Large intestine (tissue), 3 donors: ENCODE data around the gene EGLN3. TPM values are rescaled to one million over a fixed set of nuclear protein-coding genes. Genes with fewer than 3 reads are reported as not detected.
"Not testable (repeated sequence)": the region's sequence is repeated elsewhere in the genome, so short reads cannot be mapped to it uniquely, and the experiment has no call there.

ENCODE experiments used
- DNase-seq, 2 donors: peaks; one replicate each; pipeline versions ENCODE4 v3.0.0 to v3.0.0-alpha.2; 2013
- H3K27ac ChIP-seq: one replicate; pipeline ENCODE4 v1.5.1; 2013; ENCODE audit warnings: low read length
- H3K27me3 ChIP-seq: 2 replicates; pipeline ENCODE4 v1.6.1; 2013; ENCODE audit warnings: low read length; ENCODE audit not compliant: control insufficient read depth, insufficient read depth
- H3K36me3 ChIP-seq: 2 replicates; pipeline ENCODE4 v1.6.1; 2013; ENCODE audit warnings: low read length; ENCODE audit not compliant: control insufficient read depth, insufficient read depth
- H3K4me1 ChIP-seq: one replicate; pipeline ENCODE4 v1.6.1; 2013; ENCODE audit warnings: low read length; ENCODE audit not compliant: control insufficient read depth, insufficient read depth
- H3K4me3 ChIP-seq: one replicate; pipeline ENCODE4 v1.5.1; 2013; ENCODE audit warnings: low read length
- H3K9me3 ChIP-seq: one replicate; pipeline ENCODE4 v1.6.1; 2013; ENCODE audit warnings: mild to moderate bottlenecking, low read depth, low read length, moderate library complexity; ENCODE audit not compliant: control insufficient read depth
- WGBS: methylation state at CpG from one replicate; pipeline ENCODE4 v1.1.5; 2013; ENCODE audit warnings: low lambda C conversion rate; ENCODE audit not compliant: insufficient coverage; 5-methylcytosine and 5-hydroxymethylcytosine counted together
- polyA plus RNA-seq: library from polyadenylated mRNA; unstranded; fragments of 120-200 nt; gene quantifications from one replicate; pipeline ENCODE4 v1.2.1, GENCODE V29; 2013

EGLN3 gene
- polyA plus RNA-seq, 1 donor = 51.9 TPM

GRCh38 chr14:33929799-33930408, 21.0 kb downstream of the EGLN3 start:
- H3K4me1 ChIP-seq = peaks cover 23% of the 10 kb centered on the region
- H3K36me3 ChIP-seq = peaks cover 11% of the 10 kb centered on the region
- WGBS = no CpG with 5 or more reads among the region's 2 CpGs
- H3K27me3 ChIP-seq = no peaks in the 10 kb centered on the region
- H3K9me3 ChIP-seq = no peaks in the 10 kb centered on the region
- H3K4me3 ChIP-seq = no peak overlapping the region
- peak overlapping the region; percentile 69 for H3K27ac ChIP-seq
- peak; percentile 62 to 86 for DNase-seq

DNA sequence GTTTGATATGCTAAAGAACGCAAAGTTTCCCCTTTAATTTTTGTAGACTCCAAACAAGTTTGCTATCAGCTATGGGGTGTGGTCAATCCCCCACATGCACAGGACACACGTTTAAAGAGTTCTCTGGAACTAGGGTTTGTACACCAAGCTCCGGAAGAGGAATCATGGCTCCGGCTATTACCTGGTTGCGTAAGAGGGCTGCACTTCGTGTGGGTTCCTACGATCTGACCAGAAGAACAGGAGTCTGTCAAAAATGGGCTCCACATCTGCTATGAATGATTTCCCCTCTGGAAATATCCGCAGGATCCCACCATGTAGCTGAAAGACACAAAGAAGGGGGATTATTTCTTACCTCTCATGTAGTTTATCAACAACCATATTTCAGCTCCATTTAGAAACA, 22.0 kb downstream of the EGLN3 start:
- WGBS = no CpG with 5 or more reads among the region's 8 CpGs
- Histone ChIP-seq H3K27ac (peak overlapping the region; percentile 69), H3K9me3 (no peaks in the 10 kb centered on the region), H3K4me3 (no peak overlapping the region), H3K4me1 (peaks cover 20% of the 10 kb centered on the region), H3K36me3 (peaks cover 11% of the 10 kb centered on the region), H3K27me3 (no peaks in the 10 kb centered on the region)
- DNase-seq = no peak

- no peaks in the 10 kb centered on the region for H3K27me3 ChIP-seq
- H3K36me3 ChIP-seq = peaks cover 11% of the 10 kb centered on the region
- peaks cover 20% of the 10 kb centered on the region for H3K4me1 ChIP-seq
- no peak for DNase-seq
- H3K4me3 ChIP-seq = no peak overlapping the region
- 100% methylated on average over 1 of the region's 4 CpGs for WGBS
- no peaks in the 10 kb centered on the region for H3K9me3 ChIP-seq
- no peak overlapping the region for H3K27ac ChIP-seq
Observed at GRCh38 chr14:33927944-33928343, 22.9 kb downstream of the EGLN3 start.

- not testable (repeated sequence) for H3K27me3 ChIP-seq, DNase-seq, H3K9me3 ChIP-seq, H3K27ac ChIP-seq, H3K4me3 ChIP-seq
- Histone ChIP-seq H3K36me3 (peaks cover 15% of the 10 kb centered on the region), H3K4me1 (peaks cover 20% of the 10 kb centered on the region)
- WGBS = no CpG with 5 or more reads among the region's 4 CpGs
Observed at GRCh38 chr14:33926967-33927366, 23.9 kb downstream of the EGLN3 start.

DNA sequence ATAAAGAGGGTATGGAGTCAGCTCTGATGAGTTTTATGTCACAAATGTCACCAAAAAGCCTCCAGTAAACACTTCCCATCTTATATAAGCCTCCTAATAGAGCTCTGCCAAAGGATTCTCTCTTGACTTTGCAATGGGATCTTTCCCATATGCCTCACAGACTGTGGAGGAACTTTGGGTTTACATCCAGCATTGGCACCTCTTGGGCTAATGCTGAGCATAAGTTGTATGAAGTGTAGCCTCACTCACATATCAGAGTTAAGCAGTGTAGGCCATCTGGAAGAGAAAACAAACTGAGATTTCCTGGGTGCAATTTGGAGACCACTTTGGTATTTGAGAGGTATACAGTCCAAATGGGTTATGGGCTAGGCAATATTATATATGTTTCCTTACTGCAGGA, 24.9 kb downstream of the EGLN3 start:
- Histone ChIP-seq H3K4me1 (peaks cover 13% of the 10 kb centered on the region), H3K9me3 (no peaks in the 10 kb centered on the region), H3K27me3 (no peaks in the 10 kb centered on the region), H3K27ac (no peak overlapping the region), H3K4me3 (no peak overlapping the region), H3K36me3 (peaks cover 17% of the 10 kb centered on the region)
- no peak for DNase-seq

GRCh38 chr14:33925235-33925634, 25.6 kb downstream of the EGLN3 start:
- Histone ChIP-seq H3K27me3 (no peaks in the 10 kb centered on the region), H3K4me3 (no peak overlapping the region), H3K27ac (no peak overlapping the region), H3K36me3 (peaks cover 17% of the 10 kb centered on the region), H3K9me3 (no peaks in the 10 kb centered on the region), H3K4me1 (peaks cover 6% of the 10 kb centered on the region)
- DNase-seq = no peak
- 80% methylated on average over 1 of the region's 3 CpGs for WGBS

GRCh38 chr14:33924566-33925100, 26.2 kb downstream of the EGLN3 start:
- no peaks in the 10 kb centered on the region for H3K27me3 ChIP-seq
- H3K36me3 ChIP-seq = peaks cover 17% of the 10 kb centered on the region
- no peak overlapping the region for H3K4me3 ChIP-seq
- WGBS = 93% methylated on average over 2 of the region's 3 CpGs
- H3K4me1 ChIP-seq = peaks cover 5% of the 10 kb centered on the region
- H3K27ac ChIP-seq = no peak overlapping the region
- no peaks in the 10 kb centered on the region for H3K9me3 ChIP-seq
- no peak for DNase-seq

GRCh38 chr14:33922125-33922524, 28.7 kb downstream of the EGLN3 start:
- no peaks in the 10 kb centered on the region for H3K4me1 ChIP-seq
- H3K4me3 ChIP-seq = no peak overlapping the region
- no CpG with 5 or more reads among the region's 4 CpGs for WGBS
- peaks cover 16% of the 10 kb centered on the region for H3K36me3 ChIP-seq
- H3K27me3 ChIP-seq = no peaks in the 10 kb centered on the region
- H3K27ac ChIP-seq = no peak overlapping the region
- DNase-seq = no peak
- no peaks in the 10 kb centered on the region for H3K9me3 ChIP-seq

DNA sequence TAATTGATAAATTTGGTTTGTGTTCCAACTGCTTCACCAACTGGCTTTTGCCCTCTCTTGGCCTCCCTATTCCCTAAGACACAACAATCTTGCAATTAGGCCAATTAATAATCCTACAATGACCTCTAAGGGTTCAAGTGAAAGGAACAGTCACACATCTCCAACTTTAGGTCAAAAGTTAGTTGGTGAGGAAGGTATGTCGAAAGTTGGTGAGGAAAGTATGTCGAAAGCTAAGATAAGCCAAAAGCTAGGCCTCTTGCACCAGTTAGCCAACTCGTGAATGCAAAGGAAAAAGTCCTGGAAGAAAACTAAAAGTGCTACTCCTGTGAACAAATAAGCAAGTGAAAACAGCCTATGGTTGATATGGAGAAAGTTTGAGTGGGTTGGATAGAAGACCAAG, 32.6 kb downstream of the EGLN3 start:
- no peak overlapping the region for H3K4me3 ChIP-seq
- no peaks in the 10 kb centered on the region for H3K27me3 ChIP-seq
- H3K9me3 ChIP-seq = no peaks in the 10 kb centered on the region
- H3K4me1 ChIP-seq = no peaks in the 10 kb centered on the region
- WGBS = 100% methylated on average over 3 of the region's 3 CpGs
- DNase-seq = no peak
- H3K36me3 ChIP-seq = peaks cover 7% of the 10 kb centered on the region
- H3K27ac ChIP-seq = no peak overlapping the region

DNA sequence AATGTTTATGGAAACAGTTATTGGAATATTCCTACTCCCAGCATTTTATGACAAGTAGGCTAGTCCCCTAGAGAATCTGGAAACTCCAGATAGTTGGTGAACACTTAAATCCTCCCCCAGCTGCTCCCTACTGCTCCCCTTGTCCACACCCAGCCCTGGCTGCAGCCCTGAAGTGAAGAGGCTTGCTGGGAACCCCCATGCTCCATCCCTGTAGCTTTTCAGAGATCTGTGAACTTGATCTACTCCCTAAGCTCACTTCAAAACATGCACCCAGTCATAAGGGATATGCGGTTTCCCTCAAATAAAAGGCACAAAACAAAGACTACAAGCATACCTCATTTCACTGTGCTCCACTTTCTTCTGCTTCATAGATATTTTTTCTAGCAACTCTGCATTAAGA, 33.2 kb downstream of the EGLN3 start:
- 80% methylated on average over 1 of the region's 1 CpG for WGBS

More for the DNA sequence above, 33.2 kb downstream of the EGLN3 start:
- Histone ChIP-seq H3K4me1 (no peaks in the 10 kb centered on the region), H3K27me3 (no peaks in the 10 kb centered on the region), H3K4me3 (no peak overlapping the region), H3K36me3 (peaks cover 7% of the 10 kb centered on the region), H3K9me3 (no peaks in the 10 kb centered on the region), H3K27ac (no peak overlapping the region)
- DNase-seq = no peak
